DMS53 treated with DMSO at 0.1 percent for 48 hours (cell line): ENCODE data around the gene COL8A1.
"Not testable (repeated sequence)": the region's sequence is repeated elsewhere in the genome, so short reads cannot be mapped to it uniquely, and the experiment has no call there.

Experiments
- DNase-seq: peaks from one replicate; lab custom pipeline; 2025; ENCODE audit not compliant: unreplicated experiment; lab: John Stamatoyannopoulos, UW

The COL8A1 gene

GRCh38 chr3:99638167-99638948, at the start of gene COL8A1:
Gene COL8A1 (plus strand): TSS chr3:99638594. CDS start chr3:99790683, 152,089 bp downstream.
- DNase-seq = peak; percentile 11

GRCh38 chr3:99589168-99589567, 49.2 kb upstream of the COL8A1 start:
- not testable (repeated sequence) for DNase-seq

- DNase-seq = no peak
Observed at GRCh38 chr3:99599894-99600293, 38.5 kb upstream of the COL8A1 start.

GRCh38 chr3:99601515-99601914, 36.9 kb upstream of the COL8A1 start:
- DNase-seq = no peak

- DNase-seq = no peak
Observed at GRCh38 chr3:99602183-99602582, 36.2 kb upstream of the COL8A1 start.

GRCh38 chr3:99607151-99607550, 31.2 kb upstream of the COL8A1 start:
- no peak for DNase-seq

- DNase-seq = no peak
Observed at GRCh38 chr3:99614768-99615167, 23.6 kb upstream of the COL8A1 start.

- DNase-seq = no peak
Observed at GRCh38 chr3:99620077-99620767, 18.2 kb upstream of the COL8A1 start.

GRCh38 chr3:99620976-99621375, 17.4 kb upstream of the COL8A1 start:
- DNase-seq = no peak

GRCh38 chr3:99624496-99625236, 13.7 kb upstream of the COL8A1 start:
- no peak for DNase-seq

GRCh38 chr3:99625237-99625622, 13.2 kb upstream of the COL8A1 start:
- no peak for DNase-seq

GRCh38 chr3:99625643-99626416, 12.6 kb upstream of the COL8A1 start:
- no peak for DNase-seq

GRCh38 chr3:99626417-99626788, 12.0 kb upstream of the COL8A1 start:
- DNase-seq = no peak

GRCh38 chr3:99627062-99627826, 11.2 kb upstream of the COL8A1 start:
- no peak for DNase-seq

- DNase-seq = peak; percentile 70
Observed at GRCh38 chr3:99630815-99631214, 7.6 kb upstream of the COL8A1 start.

GRCh38 chr3:99633887-99634558, 4.4 kb upstream of the COL8A1 start:
- peak; percentile 55 for DNase-seq

GRCh38 chr3:99634881-99635280, 3.5 kb upstream of the COL8A1 start:
- no peak for DNase-seq

GRCh38 chr3:99635348-99635747, 3.0 kb upstream of the COL8A1 start:
- DNase-seq = no peak

GRCh38 chr3:99637016-99637367, 1.4 kb upstream of the COL8A1 start:
- no peak for DNase-seq
